Measurements from ENCODE around the gene USP49.

Gene USP49

DNA sequence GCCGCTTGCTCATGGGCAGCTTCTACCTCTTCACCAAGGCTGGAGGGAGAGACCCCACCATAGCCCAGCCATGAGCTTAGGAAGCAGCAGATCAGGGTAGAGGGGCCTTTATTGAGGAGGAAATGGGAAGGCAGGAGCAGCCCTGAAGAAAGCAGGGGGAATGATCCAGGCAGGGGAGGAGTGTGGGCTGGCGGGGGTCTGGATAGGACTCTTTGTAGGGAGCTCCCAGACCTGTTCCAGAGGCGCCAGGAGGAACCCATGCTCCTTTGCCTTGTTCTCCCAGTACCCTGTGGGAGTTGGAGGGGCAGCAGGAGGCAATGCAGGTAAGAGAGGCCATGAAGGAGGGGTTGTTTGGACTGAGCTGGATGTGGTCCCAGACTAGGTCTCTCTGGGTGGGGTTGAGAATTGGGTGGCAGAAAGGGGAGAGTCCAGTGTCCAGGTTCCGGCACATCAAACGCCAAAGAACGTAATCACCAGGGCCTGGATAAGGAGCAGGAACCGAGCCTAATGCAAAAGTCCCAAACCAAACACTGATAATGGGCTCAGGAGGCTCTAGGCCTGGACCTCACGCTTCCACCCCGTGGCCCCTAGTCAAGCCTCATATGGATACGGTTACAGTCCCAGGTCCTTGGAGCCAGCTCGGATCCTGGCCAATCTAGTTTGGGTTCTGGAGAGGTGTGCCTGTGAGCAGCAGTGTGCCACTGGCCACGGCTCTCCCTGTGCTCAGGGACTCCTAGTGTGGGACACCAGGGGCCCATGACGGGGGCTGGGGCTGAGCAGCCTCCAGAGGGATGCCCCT, 135.9 kb downstream of the USP49 start:
- Histone ChIP-seq H3K27ac (ENCODE audit: low read length) (no peak overlapping the region), H3K4me3 (ENCODE audit: low read depth in 1 of 2, low read length in 2 of 2) (no peak overlapping the region), H3K4me1 (ENCODE audit: control insufficient read depth in 1 of 2, insufficient read depth in 2 of 2, low read length in 2 of 2) (no peaks in the 10 kb centered on the region), H3K27me3 (ENCODE audit: low read depth, low read length) (no peaks in the 10 kb centered on the region), H3K36me3 (ENCODE audit: control insufficient read depth in 1 of 2, insufficient read depth in 2 of 2, low read length in 2 of 2) (no peaks in the 10 kb centered on the region), H3K9me3 (ENCODE audit: control insufficient read depth in 1 of 2, low read length in 2 of 2) (no peaks in the 10 kb centered on the region)

DNA sequence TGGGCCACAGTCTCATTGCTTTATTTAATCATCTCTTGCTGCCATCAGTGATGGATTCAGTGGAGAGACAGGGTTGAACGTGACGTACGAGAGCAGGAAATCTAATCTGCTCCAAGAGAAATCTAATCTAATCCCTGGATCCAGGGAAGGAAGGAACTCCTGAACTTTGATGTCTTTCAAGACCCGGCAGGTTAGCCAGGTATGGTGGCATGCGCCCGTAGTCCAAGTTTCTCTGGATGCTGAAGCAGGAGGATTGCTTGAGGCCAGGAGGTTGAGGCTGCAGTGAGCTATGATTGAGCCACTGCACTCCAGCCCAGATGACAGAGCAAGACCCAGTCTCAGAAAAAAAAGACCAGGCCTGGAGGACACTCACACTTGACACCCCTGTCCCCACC, 136.5 kb downstream of the USP49 start:
- no peaks in the 10 kb centered on the region for H3K9me3 ChIP-seq (ENCODE audit: control insufficient read depth in 1 of 2, low read length in 2 of 2)
- H3K36me3 ChIP-seq (ENCODE audit: control insufficient read depth in 1 of 2, insufficient read depth in 2 of 2, low read length in 2 of 2) = no peaks in the 10 kb centered on the region
- H3K27ac ChIP-seq (ENCODE audit: low read length) = no peak overlapping the region
- no peaks in the 10 kb centered on the region for H3K27me3 ChIP-seq (ENCODE audit: low read depth, low read length)
- H3K4me3 ChIP-seq (ENCODE audit: low read depth in 1 of 2, low read length in 2 of 2) = no peak overlapping the region
- no peaks in the 10 kb centered on the region for H3K4me1 ChIP-seq (ENCODE audit: control insufficient read depth in 1 of 2, insufficient read depth in 2 of 2, low read length in 2 of 2)

DNA sequence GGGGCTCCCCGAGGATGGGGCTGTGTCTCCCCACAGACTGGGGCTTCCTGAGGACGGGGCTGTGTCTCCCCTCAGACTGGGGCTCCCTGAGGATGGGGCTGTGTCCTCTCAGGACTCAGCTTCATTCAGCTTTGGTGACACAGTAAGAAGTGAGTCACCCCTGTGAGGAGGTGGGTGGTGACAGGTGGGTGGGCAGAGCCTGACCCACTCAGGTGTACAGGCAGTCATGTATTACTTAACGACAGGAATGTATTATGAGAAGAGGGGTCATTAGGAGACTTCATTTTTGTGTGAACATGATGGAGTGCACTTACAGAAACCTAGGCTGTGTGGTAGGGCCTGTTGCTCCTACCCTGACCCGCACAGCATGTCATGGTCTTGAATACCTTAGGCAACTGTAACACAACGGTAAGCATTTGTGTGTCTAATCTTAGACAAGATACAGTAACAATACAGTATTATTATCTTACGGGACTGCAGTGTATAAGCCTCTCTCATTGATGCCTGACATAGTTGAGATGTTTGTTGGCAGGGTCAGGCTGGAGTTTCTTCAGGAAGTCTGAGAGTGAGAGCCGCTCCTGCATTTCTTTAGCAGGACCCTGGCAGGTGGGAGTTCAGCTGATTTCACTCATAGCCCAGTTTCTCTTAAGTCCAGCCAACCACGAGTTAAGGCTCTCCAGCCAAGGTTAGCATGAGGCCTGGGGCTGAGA, 137.1 kb downstream of the USP49 start:
- Histone ChIP-seq H3K27ac (ENCODE audit: low read length) (no peak overlapping the region), H3K27me3 (ENCODE audit: low read depth, low read length) (no peaks in the 10 kb centered on the region), H3K4me3 (ENCODE audit: low read depth in 1 of 2, low read length in 2 of 2) (no peak overlapping the region), H3K36me3 (ENCODE audit: control insufficient read depth in 1 of 2, insufficient read depth in 2 of 2, low read length in 2 of 2) (no peaks in the 10 kb centered on the region), H3K4me1 (ENCODE audit: control insufficient read depth in 1 of 2, insufficient read depth in 2 of 2, low read length in 2 of 2) (no peaks in the 10 kb centered on the region), H3K9me3 (ENCODE audit: control insufficient read depth in 1 of 2, low read length in 2 of 2) (no peaks in the 10 kb centered on the region)

DNA sequence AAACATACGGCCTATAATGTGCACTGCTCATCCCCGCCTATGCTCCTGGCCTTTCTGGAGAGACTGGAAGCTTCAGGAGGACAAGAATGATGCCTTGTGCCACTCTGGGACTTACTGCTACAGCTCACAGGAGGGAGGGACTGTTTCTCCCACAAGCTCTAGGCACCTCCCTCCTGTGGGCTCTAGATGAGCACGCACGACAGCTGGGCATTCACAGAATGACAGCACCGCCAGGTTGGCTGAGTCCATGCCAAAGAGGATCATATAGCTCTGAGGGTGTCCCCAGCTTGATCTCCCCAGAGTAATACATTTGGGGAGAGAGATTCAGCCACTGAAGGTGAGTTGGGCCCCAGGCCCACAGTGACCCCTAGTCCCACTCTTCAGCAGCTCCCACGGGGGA, 137.9 kb downstream of the USP49 start:
- H3K27me3 ChIP-seq (ENCODE audit: low read depth, low read length) = no peaks in the 10 kb centered on the region
- H3K27ac ChIP-seq (ENCODE audit: low read length) = no peak overlapping the region
- H3K9me3 ChIP-seq (ENCODE audit: control insufficient read depth in 1 of 2, low read length in 2 of 2) = no peaks in the 10 kb centered on the region
- H3K4me3 ChIP-seq (ENCODE audit: low read depth in 1 of 2, low read length in 2 of 2) = no peak overlapping the region
- H3K4me1 ChIP-seq (ENCODE audit: control insufficient read depth in 1 of 2, insufficient read depth in 2 of 2, low read length in 2 of 2) = no peaks in the 10 kb centered on the region
- H3K36me3 ChIP-seq (ENCODE audit: control insufficient read depth in 1 of 2, insufficient read depth in 2 of 2, low read length in 2 of 2) = no peaks in the 10 kb centered on the region

DNA sequence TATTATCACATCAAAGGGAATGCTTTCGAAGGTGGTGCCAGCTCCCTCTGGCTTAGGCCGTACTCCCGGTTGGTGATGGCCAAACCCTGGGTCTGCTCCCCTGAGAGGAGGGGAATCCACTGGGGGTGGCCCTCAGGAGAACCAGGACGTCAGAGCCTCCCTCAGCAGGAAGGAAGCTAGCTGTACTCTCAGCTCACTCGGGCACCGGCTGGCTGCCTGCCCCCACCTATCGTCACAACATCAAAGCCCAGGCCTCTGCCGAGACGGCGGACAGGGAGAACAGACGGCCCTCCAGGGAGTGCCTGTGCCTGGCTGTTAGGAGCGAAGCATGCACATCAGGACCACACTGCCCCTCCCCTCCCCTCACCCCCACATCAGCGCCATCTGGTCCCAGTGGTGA, 138.8 kb downstream of the USP49 start:
- H3K4me1 ChIP-seq (ENCODE audit: control insufficient read depth in 1 of 2, insufficient read depth in 2 of 2, low read length in 2 of 2) = no peaks in the 10 kb centered on the region
- no peak overlapping the region for H3K27ac ChIP-seq (ENCODE audit: low read length)
- H3K4me3 ChIP-seq (ENCODE audit: low read depth in 1 of 2, low read length in 2 of 2) = no peak overlapping the region
- no peaks in the 10 kb centered on the region for H3K36me3 ChIP-seq (ENCODE audit: control insufficient read depth in 1 of 2, insufficient read depth in 2 of 2, low read length in 2 of 2)
- no peaks in the 10 kb centered on the region for H3K9me3 ChIP-seq (ENCODE audit: control insufficient read depth in 1 of 2, low read length in 2 of 2)
- H3K27me3 ChIP-seq (ENCODE audit: low read depth, low read length) = no peaks in the 10 kb centered on the region

DNA sequence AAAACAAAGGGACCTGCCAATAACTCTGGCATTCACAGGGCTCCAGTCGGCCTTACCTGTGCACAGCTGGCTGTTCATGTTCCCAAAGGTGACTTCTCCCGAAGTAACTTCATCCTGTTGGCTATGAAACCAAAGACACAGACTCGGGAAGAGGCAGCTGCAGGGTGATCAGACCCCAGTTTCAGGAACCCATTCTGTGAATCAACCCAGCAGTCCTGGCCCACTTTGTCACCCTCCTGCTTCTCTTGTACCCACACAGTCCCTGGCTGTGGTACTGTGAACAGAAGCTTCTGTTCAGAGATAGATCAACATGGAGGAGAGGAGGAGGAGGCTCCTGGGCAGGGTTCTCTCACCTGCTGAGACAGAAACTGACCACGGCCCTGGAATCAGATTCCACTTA, 139.3 kb downstream of the USP49 start:
- no peaks in the 10 kb centered on the region for H3K36me3 ChIP-seq (ENCODE audit: control insufficient read depth in 1 of 2, insufficient read depth in 2 of 2, low read length in 2 of 2)
- no peaks in the 10 kb centered on the region for H3K27me3 ChIP-seq (ENCODE audit: low read depth, low read length)
- H3K4me1 ChIP-seq (ENCODE audit: control insufficient read depth in 1 of 2, insufficient read depth in 2 of 2, low read length in 2 of 2) = no peaks in the 10 kb centered on the region
- no peak overlapping the region for H3K4me3 ChIP-seq (ENCODE audit: low read depth in 1 of 2, low read length in 2 of 2)
- H3K27ac ChIP-seq (ENCODE audit: low read length) = no peak overlapping the region
- H3K9me3 ChIP-seq (ENCODE audit: control insufficient read depth in 1 of 2, low read length in 2 of 2) = no peaks in the 10 kb centered on the region

DNA sequence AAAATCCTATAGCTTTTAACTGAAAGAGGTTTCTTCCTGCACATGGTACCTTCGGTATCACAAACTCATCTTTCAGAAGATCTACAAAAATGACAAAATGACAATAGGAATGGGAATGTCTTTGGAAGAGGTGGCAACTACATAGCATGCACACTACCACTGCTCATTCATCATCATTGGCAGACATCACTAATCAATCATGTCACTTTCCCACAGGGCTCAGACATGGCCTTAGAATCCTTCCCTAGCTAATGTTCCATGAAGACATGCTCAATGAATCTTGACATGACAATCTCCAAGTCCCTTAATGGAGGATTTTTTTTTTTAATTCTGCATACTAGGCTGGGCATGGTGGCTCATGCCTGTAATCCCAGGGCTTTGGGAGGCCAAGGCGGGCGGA, 144.8 kb downstream of the USP49 start:
- Histone ChIP-seq H3K27me3 (ENCODE audit: low read depth, low read length) (no peaks in the 10 kb centered on the region), H3K4me1 (ENCODE audit: control insufficient read depth in 1 of 2, insufficient read depth in 2 of 2, low read length in 2 of 2) (no peaks in the 10 kb centered on the region), H3K9me3 (ENCODE audit: control insufficient read depth in 1 of 2, low read length in 2 of 2) (no peaks in the 10 kb centered on the region)

DNA sequence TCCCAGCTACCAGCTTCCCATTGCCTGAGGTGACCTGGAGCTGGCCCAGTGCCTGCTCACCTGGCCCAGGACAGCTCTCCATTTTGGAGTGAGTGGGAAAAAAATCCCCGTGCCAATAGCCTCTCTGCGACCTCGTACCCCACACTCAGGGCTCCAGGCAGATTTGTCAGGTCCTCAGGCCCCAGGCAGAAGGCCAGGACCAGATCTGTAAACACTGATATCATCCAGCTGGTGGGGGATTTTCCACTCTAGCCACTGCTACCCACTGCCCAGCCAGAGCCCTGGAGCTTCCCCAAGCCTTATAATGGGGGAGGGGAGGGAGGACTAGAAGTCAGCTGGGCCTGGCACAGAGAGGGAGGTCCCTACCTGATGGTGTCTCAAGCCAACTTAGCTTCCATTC, 146.6 kb downstream of the USP49 start:
- Histone ChIP-seq H3K9me3 (ENCODE audit: control insufficient read depth in 1 of 2, low read length in 2 of 2) (no peaks in the 10 kb centered on the region), H3K27ac (ENCODE audit: low read length) (no peak overlapping the region), H3K36me3 (ENCODE audit: control insufficient read depth in 1 of 2, insufficient read depth in 2 of 2, low read length in 2 of 2) (no peaks in the 10 kb centered on the region), H3K27me3 (ENCODE audit: low read depth, low read length) (no peaks in the 10 kb centered on the region), H3K4me1 (ENCODE audit: control insufficient read depth in 1 of 2, insufficient read depth in 2 of 2, low read length in 2 of 2) (no peaks in the 10 kb centered on the region), H3K4me3 (ENCODE audit: low read depth in 1 of 2, low read length in 2 of 2) (no peak overlapping the region)

More for the DNA sequence above, 144.8 kb downstream of the USP49 start:
- Histone ChIP-seq H3K4me3 (ENCODE audit: low read depth in 1 of 2, low read length in 2 of 2) (no peak overlapping the region), H3K36me3 (ENCODE audit: control insufficient read depth in 1 of 2, insufficient read depth in 2 of 2, low read length in 2 of 2) (no peaks in the 10 kb centered on the region), H3K27ac (ENCODE audit: low read length) (no peak overlapping the region)

DNA sequence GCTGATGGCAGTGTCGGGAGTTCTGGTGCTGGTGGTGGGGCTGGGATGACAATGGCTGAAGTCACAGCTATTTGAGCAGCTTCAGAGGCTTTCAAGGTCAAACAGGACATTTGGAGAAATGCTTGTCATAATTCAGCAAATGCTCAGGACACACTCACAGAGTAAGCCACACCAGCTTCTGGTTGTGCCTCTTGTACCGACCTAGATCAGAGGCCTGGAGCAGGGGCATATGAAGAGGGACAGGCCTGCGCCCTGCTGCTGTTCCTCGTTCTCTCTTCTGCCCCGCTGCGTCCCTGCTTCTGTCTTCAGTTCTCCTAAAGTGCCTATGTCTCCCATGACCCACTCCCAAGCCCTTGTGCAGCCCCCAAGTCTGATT, 147.1 kb downstream of the USP49 start:
- no peak overlapping the region for H3K4me3 ChIP-seq (ENCODE audit: low read depth in 1 of 2, low read length in 2 of 2)
- no peak overlapping the region for H3K27ac ChIP-seq (ENCODE audit: low read length)
- H3K36me3 ChIP-seq (ENCODE audit: control insufficient read depth in 1 of 2, insufficient read depth in 2 of 2, low read length in 2 of 2) = no peaks in the 10 kb centered on the region
- H3K4me1 ChIP-seq (ENCODE audit: control insufficient read depth in 1 of 2, insufficient read depth in 2 of 2, low read length in 2 of 2) = no peaks in the 10 kb centered on the region
- no peaks in the 10 kb centered on the region for H3K9me3 ChIP-seq (ENCODE audit: control insufficient read depth in 1 of 2, low read length in 2 of 2)
- H3K27me3 ChIP-seq (ENCODE audit: low read depth, low read length) = no peaks in the 10 kb centered on the region

DNA sequence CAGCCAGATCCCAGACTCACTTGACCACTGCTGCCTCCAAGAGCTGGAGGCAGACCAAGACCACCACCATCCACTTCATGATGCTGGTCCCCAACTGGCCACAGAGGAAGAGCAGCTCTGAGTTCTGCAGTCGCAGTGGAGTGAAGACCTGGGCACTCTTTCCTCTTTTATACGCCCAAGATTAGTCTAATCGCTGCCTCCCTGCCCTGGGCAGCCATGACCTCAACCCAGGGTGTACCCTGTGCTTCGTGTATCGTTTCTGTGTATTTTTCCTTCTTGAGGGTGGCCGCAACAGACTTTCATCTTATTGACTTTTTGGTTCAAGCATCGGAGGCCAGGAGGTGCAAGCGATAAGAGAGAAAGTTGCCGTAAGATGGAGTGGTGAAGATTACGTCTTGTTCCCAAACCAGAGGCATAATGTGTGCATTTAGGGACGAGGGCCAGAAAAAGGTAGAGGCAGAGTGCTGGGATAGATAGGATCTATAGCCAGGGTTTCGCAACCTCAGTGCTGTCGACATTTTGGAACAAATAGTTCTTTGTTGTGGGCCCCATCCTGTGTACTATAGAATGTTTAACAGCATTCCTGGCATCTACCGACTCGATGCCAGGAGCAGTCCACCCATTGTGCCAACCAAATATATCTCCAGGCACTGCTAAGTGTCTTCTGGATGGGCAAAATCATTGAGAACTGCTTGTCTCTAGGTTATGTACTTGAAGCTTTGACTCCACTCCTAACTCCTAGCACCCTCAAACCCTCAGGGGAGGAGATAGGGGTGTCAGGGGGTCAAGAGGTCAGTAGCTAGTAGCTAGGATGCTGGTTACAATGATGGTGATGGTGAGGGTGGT, 147.7 kb downstream of the USP49 start, which contains the start of gene PGC:
Gene PGC (minus strand): TSS at position 142 of the 846 bp plus-strand sequence. CDS start 63 bp downstream, at position 79.
- no peaks in the 10 kb centered on the region for H3K9me3 ChIP-seq (ENCODE audit: control insufficient read depth in 1 of 2, low read length in 2 of 2)

DNA sequence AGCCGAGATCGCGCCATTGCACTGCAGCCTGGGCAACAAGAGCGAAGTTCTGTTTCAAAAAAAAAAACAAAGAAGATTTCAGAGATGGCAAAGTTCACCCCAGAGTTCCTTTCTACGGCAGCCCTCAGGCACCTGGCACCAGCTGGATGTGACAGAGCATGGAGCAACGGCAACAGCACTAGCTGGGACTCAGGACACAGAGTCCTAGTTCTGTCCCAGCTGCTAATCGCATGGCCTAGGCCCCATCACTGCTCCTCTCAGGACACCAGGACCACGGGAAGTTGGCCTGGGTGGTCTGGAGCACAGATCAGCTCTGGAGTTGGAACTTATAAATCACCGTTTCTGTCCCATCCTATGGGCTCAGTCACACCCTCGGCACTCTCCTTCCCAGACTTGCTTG, 149.1 kb downstream of the USP49 start:
- no peaks in the 10 kb centered on the region for H3K9me3 ChIP-seq (ENCODE audit: control insufficient read depth in 1 of 2, low read length in 2 of 2)
- no peaks in the 10 kb centered on the region for H3K27me3 ChIP-seq (ENCODE audit: low read depth, low read length)
- no peak overlapping the region for H3K27ac ChIP-seq (ENCODE audit: low read length)
- H3K4me3 ChIP-seq (ENCODE audit: low read depth in 1 of 2, low read length in 2 of 2) = no peak overlapping the region
- H3K4me1 ChIP-seq (ENCODE audit: control insufficient read depth in 1 of 2, insufficient read depth in 2 of 2, low read length in 2 of 2) = no peaks in the 10 kb centered on the region
- H3K36me3 ChIP-seq (ENCODE audit: control insufficient read depth in 1 of 2, insufficient read depth in 2 of 2, low read length in 2 of 2) = no peaks in the 10 kb centered on the region

More for the DNA sequence above, 147.7 kb downstream of the USP49 start, which contains the start of gene PGC:
- H3K4me1 ChIP-seq (ENCODE audit: control insufficient read depth in 1 of 2, insufficient read depth in 2 of 2, low read length in 2 of 2) = no peaks in the 10 kb centered on the region
- H3K27me3 ChIP-seq (ENCODE audit: low read depth, low read length) = no peaks in the 10 kb centered on the region
- no peak within 1 kb of the TSS for H3K4me3 ChIP-seq (ENCODE audit: low read depth in 1 of 2, low read length in 2 of 2)
- H3K36me3 ChIP-seq (ENCODE audit: control insufficient read depth in 1 of 2, insufficient read depth in 2 of 2, low read length in 2 of 2) = no peaks in the 10 kb centered on the region
- no peak within 1 kb of the TSS for H3K27ac ChIP-seq (ENCODE audit: low read length)

Data from muscle layer of duodenum (tissue), 2 donors.